Hematopoietic multipotent progenitor cell treated with erythropoietin and hydrocortisone succinate and interleukin-3 and kit ligand, for 15 days (in vitro differentiated cells): Measurements from ENCODE around the gene EML1.
"Not testable (repeated sequence)": the region's sequence is repeated elsewhere in the genome, so short reads cannot be mapped to it uniquely, and the experiment has no call there.

ENCODE experiments used
- DNase-seq: peaks from one replicate; pipeline ENCODE4 v3.0.0-alpha.2; 2015; ENCODE audit warnings: low spot score

The EML1 gene

GRCh38 chr14:99755629-99756603 is 37.3 kb upstream of the EML1 start:
- no peak for DNase-seq

GRCh38 chr14:99756796-99757195 is 36.4 kb upstream of the EML1 start:
- no peak for DNase-seq

- no peak for DNase-seq
These were observed 35.7 kb upstream of the EML1 start for GRCh38 chr14:99757331-99758070.

- no peak for DNase-seq
These were observed 34.9 kb upstream of the EML1 start for GRCh38 chr14:99758121-99758821.

GRCh38 chr14:99758872-99759545 is 34.2 kb upstream of the EML1 start:
- no peak for DNase-seq

- DNase-seq: no peak
These were observed 33.7 kb upstream of the EML1 start for GRCh38 chr14:99759546-99759925.

GRCh38 chr14:99760817-99761216 is 32.4 kb upstream of the EML1 start:
- DNase-seq: no peak

- not testable (repeated sequence) for DNase-seq
These were observed 30.3 kb upstream of the EML1 start for GRCh38 chr14:99762911-99763310.

GRCh38 chr14:99763527-99764221 is 29.5 kb upstream of the EML1 start:
- no peak for DNase-seq

- no peak for DNase-seq
These were observed 28.9 kb upstream of the EML1 start for GRCh38 chr14:99764222-99764706.

GRCh38 chr14:99768381-99768780 is 24.8 kb upstream of the EML1 start:
- DNase-seq: no peak

GRCh38 chr14:99769123-99769522 is 24.1 kb upstream of the EML1 start:
- no peak for DNase-seq

- DNase-seq: no peak
These were observed 23.4 kb upstream of the EML1 start for GRCh38 chr14:99769799-99770198.

GRCh38 chr14:99772371-99773283 is 20.6 kb upstream of the EML1 start:
- no peak for DNase-seq

- no peak for DNase-seq
These were observed 19.4 kb upstream of the EML1 start for GRCh38 chr14:99773521-99774497.

- DNase-seq: no peak
These were observed 18.5 kb upstream of the EML1 start for GRCh38 chr14:99774556-99775307.

GRCh38 chr14:99775351-99775750 is 17.9 kb upstream of the EML1 start:
- no peak for DNase-seq

- DNase-seq: no peak
These were observed 15.3 kb upstream of the EML1 start for GRCh38 chr14:99777951-99778350.
